ENCODE results near the gene ANK3. TPM values are rescaled to one million over a fixed set of nuclear protein-coding genes. Genes with fewer than 3 reads are reported as not detected.

The ANK3 gene
- polyA plus RNA-seq, 1 experiment = 1.6 TPM

- ChIA-PET POLR2A (no interaction called here), CTCF (no interaction called here)
- Histone ChIP-seq H3K27me3 (ENCODE audit: control insufficient read depth, insufficient read depth, low read length) (no peaks in the 10 kb centered on the region), H3K4me3 (ENCODE audit: low read depth, low read length) (no peak overlapping the region), H3K9me3 (ENCODE audit: control insufficient read depth, insufficient read depth, low read length) (no peaks in the 10 kb centered on the region), H3K27ac (ENCODE audit: low read depth, low read length) (no peak overlapping the region)
- TF ChIP-seq, protein P1, sequence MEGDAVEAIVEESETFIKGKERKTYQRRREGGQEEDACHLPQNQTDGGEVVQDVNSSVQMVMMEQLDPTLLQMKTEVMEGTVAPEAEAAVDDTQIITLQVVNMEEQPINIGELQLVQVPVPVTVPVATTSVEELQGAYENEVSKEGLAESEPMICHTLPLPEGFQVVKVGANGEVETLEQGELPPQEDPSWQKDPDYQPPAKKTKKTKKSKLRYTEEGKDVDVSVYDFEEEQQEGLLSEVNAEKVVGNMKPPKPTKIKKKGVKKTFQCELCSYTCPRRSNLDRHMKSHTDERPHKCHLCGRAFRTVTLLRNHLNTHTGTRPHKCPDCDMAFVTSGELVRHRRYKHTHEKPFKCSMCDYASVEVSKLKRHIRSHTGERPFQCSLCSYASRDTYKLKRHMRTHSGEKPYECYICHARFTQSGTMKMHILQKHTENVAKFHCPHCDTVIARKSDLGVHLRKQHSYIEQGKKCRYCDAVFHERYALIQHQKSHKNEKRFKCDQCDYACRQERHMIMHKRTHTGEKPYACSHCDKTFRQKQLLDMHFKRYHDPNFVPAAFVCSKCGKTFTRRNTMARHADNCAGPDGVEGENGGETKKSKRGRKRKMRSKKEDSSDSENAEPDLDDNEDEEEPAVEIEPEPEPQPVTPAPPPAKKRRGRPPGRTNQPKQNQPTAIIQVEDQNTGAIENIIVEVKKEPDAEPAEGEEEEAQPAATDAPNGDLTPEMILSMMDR (IDR thresholded peaks at IDR 0.05; ENCODE audit: low read depth, low read length) = no peak
- no peak for DNase-seq (ENCODE audit: low read depth, low spot score)
These were observed 78.9 kb downstream of the ANK3 start for GRCh38 chr10:60310740-60311139.

GRCh38 chr10:60309891-60310290 lies 79.8 kb downstream of the ANK3 start:
- Histone ChIP-seq H3K27me3 (ENCODE audit: control insufficient read depth, insufficient read depth, low read length) (no peaks in the 10 kb centered on the region), H3K9me3 (ENCODE audit: control insufficient read depth, insufficient read depth, low read length) (no peaks in the 10 kb centered on the region), H3K27ac (ENCODE audit: low read depth, low read length) (no peak overlapping the region), H3K4me3 (ENCODE audit: low read depth, low read length) (no peak overlapping the region)
- no peak for DNase-seq (ENCODE audit: low read depth, low spot score)
- CTCF ChIA-PET = interaction anchor here (0.7 kb wide), 1 partner anchor 195 kb away, joined by 3 read pairs; no protein-coding TSS in a partner anchor
- POLR2A ChIA-PET = no interaction called here
- TF ChIP-seq, protein P1 (IDR thresholded peaks at IDR 0.05; ENCODE audit: low read depth, low read length) = no peak

GRCh38 chr10:60309371-60309770 lies 80.3 kb downstream of the ANK3 start:
- DNase-seq (ENCODE audit: low read depth, low spot score) = no peak
- no peaks in the 10 kb centered on the region for H3K27me3 ChIP-seq (ENCODE audit: control insufficient read depth, insufficient read depth, low read length)
- no peak overlapping the region for H3K4me3 ChIP-seq (ENCODE audit: low read depth, low read length)
- ChIA-PET CTCF (interaction anchor here (0.7 kb wide), 1 partner anchor 195 kb away, joined by 3 read pairs; no protein-coding TSS in a partner anchor), POLR2A (no interaction called here)
- TF ChIP-seq, protein P1 (IDR thresholded peaks at IDR 0.05; ENCODE audit: low read depth, low read length) = no peak
- H3K27ac ChIP-seq (ENCODE audit: low read depth, low read length) = no peak overlapping the region
- no peaks in the 10 kb centered on the region for H3K9me3 ChIP-seq (ENCODE audit: control insufficient read depth, insufficient read depth, low read length)

DNA sequence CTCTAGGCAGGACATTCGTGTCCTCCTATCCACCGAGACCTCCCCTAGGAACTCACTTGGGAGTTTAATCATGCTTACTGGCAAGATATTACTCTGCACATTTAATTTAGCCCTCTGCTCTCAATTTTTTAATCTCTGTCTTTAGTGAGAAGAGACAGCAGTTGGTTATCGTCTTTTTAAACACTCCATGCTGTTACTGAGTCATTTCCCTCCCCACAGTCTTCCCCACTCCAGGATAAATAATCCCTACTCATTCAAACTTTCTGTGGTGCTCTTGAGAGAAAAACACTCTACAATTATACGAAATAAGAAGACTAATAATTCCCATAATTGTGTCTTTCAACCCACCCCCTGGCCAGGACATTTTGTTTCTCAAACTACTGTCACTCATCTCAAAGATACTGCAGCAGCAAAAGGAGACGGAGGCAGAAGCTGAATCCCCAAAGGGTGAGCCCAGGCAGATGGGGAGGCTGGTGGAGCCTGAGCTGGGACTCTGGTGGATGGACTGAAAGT lies 84.2 kb downstream of the ANK3 start:
- DNase-seq (ENCODE audit: low read depth, low spot score) = no peak
- Histone ChIP-seq H3K27me3 (ENCODE audit: control insufficient read depth, insufficient read depth, low read length) (no peaks in the 10 kb centered on the region), H3K4me3 (ENCODE audit: low read depth, low read length) (no peak overlapping the region), H3K9me3 (ENCODE audit: control insufficient read depth, insufficient read depth, low read length) (no peaks in the 10 kb centered on the region), H3K27ac (ENCODE audit: low read depth, low read length) (no peak overlapping the region)
- ChIA-PET CTCF (no interaction called here), POLR2A (no interaction called here)
- TF ChIP-seq, protein P1 (IDR thresholded peaks at IDR 0.05; ENCODE audit: low read depth, low read length) = no peak

DNA sequence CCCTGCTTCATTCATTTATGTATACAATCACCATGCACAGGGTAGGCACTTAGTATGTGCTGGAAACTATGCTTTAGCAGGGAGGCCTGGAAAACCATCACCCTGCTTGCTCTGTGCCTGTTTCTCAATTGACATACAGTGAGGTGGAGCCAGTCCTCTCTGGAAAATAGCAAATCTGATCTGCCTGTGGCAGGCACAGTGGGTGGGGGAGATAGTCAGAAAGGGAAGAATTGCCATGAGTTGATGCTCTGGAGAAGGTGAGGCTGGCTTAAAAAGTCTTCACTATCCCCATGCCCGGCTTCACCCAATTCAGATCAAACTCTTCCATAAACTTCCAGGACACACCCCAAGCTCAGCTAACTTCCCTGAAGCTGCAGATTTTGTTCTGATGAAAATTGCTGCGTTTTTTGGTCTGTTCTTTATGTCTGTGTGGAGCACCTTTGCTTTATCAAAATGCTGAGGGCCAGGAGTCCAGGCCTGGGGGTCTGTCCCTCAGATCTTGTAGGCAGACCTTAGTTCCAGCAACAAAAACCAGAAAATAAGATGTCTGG lies 84.8 kb downstream of the ANK3 start:
- ChIA-PET CTCF (no interaction called here), POLR2A (no interaction called here)
- TF ChIP-seq, protein P1 (IDR thresholded peaks at IDR 0.05; ENCODE audit: low read depth, low read length) = no peak
- H3K27ac ChIP-seq (ENCODE audit: low read depth, low read length) = no peak overlapping the region
- no peaks in the 10 kb centered on the region for H3K9me3 ChIP-seq (ENCODE audit: control insufficient read depth, insufficient read depth, low read length)
- no peak overlapping the region for H3K4me3 ChIP-seq (ENCODE audit: low read depth, low read length)
- DNase-seq (ENCODE audit: low read depth, low spot score) = no peak
- H3K27me3 ChIP-seq (ENCODE audit: control insufficient read depth, insufficient read depth, low read length) = no peaks in the 10 kb centered on the region
